Common myeloid progenitor, CD34-positive (primary cell): ENCODE data around the gene LCN6.
"Not testable (repeated sequence)": the region's sequence is repeated elsewhere in the genome, so short reads cannot be mapped to it uniquely, and the experiment has no call there.

Source experiments
- CTCF ChIA-PET: fragments of 350-600 bp; sonication (Branson Sonifier 250); formaldehyde crosslinking; loops from one replicate; lab custom pipeline; 2021; ENCODE audit warnings: antibody characterized with exemption; lab: Charles Lee
- POLR2A ChIA-PET: fragments of 350-600 bp; sonication (Branson Sonifier 250); formaldehyde crosslinking; loops from one replicate; lab custom pipeline; 2021; ENCODE audit warnings: antibody characterized with exemption; lab: Charles Lee
- DNase-seq, 3 donors: peaks; one replicate each; pipeline versions ENCODE4 v3.0.0 to v3.0.0-alpha.2; 2013
- H3K27ac ChIP-seq, 2 experiments: 1 replicate in 1 of 2; 2 replicates in 1 of 2; pipeline ENCODE4 v1.7.0; 2013; ENCODE audit warnings: inconsistent platforms in 2 of 2, low read length in 2 of 2, mild to moderate bottlenecking in 2 of 2, low read depth in 1 of 2, moderate library complexity in 1 of 2; ENCODE audit not compliant: severe bottlenecking in 2 of 2, insufficient read depth in 1 of 2, poor library complexity in 1 of 2
- H3K27me3 ChIP-seq, 5 experiments: replicated peaks in 2 of 5; 1 replicate in 3 of 5; 2 replicates in 2 of 5; pipeline versions ENCODE4 v1.6.1 to v1.7.0; 2013; ENCODE audit warnings: low read length in 4 of 5, mild to moderate bottlenecking in 2 of 5, moderate library complexity in 2 of 5, inconsistent platforms in 1 of 5; ENCODE audit not compliant: insufficient read depth in 5 of 5, control insufficient read depth in 4 of 5
- H3K36me3 ChIP-seq, 4 experiments: 1 replicate in 2 of 4; 2 replicates in 2 of 4; pipeline versions ENCODE4 v1.6.1 to v1.7.0; 2013; ENCODE audit warnings: low read length in 3 of 4, control low read depth in 1 of 4, mild to moderate bottlenecking in 1 of 4; ENCODE audit not compliant: control insufficient read depth in 4 of 4, insufficient read depth in 4 of 4
- H3K4me1 ChIP-seq, 4 experiments: 1 replicate in 3 of 4; 2 replicates in 1 of 4; pipeline versions ENCODE4 v1.6.1 to v1.7.1; 2013; ENCODE audit warnings: low read length in 3 of 4, mild to moderate bottlenecking in 3 of 4, control low read depth in 1 of 4, inconsistent platforms in 1 of 4, moderate library complexity in 1 of 4; ENCODE audit not compliant: control insufficient read depth in 4 of 4, insufficient read depth in 4 of 4; ENCODE audit errors: control extremely low read depth in 1 of 4
- H3K4me3 ChIP-seq, 7 experiments: 1 replicate in 4 of 7; 2 replicates in 3 of 7; pipeline versions ENCODE4 v1.5.1 to v1.7.0; 2013; ENCODE audit warnings: mild to moderate bottlenecking in 7 of 7, low read length in 6 of 7, moderate library complexity in 6 of 7, inconsistent platforms in 2 of 7, low read depth in 2 of 7, control low read depth in 1 of 7; ENCODE audit not compliant: insufficient read depth in 4 of 7, control insufficient read depth in 1 of 7; ENCODE audit errors: extremely low read depth in 1 of 7
- H3K9me3 ChIP-seq, 5 experiments: 1 replicate in 4 of 5; 2 replicates in 1 of 5; pipeline versions ENCODE4 v1.6.1 to v1.7.1; 2013; ENCODE audit warnings: low read length in 4 of 5, mild to moderate bottlenecking in 2 of 5, inconsistent platforms in 1 of 5, low read depth in 1 of 5, moderate library complexity in 1 of 5; ENCODE audit not compliant: control insufficient read depth in 4 of 5, insufficient read depth in 2 of 5; ENCODE audit errors: control extremely low read depth in 1 of 5
- WGBS: methylation state at CpG from one replicate; pipeline ENCODE4 v1.1.5; 2013; ENCODE audit not compliant: insufficient coverage; 5-methylcytosine and 5-hydroxymethylcytosine counted together

LCN6 gene

DNA sequence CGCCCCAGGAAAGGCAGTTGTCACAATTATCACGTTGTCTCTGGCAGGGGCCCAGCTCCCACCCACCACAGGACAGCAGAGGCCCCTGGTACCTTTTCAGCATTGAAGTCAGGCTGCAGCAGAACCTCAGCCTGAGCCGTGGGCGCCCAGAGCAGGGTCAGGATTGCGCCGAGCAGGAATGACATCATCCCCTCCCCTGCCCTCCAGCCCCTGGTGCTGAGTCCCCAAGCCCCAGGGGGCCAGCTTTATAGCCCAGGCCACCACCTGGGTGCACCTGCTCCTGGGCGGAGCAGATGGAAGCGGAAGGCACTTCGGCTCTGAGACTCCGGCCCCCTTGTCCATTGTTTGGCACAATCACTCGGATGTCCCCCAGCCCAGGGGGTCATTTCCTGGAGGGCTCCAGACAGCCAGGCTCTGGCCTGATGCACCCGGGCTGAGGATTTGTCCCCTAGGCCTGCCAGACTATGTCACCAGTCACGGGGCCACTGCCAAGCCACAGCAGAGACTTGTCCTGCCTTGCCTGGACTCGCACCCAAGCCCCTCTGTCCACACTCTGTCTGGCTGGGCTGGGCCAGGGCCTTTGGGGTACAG, 16.1 kb upstream of the LCN6 start, which contains the start of gene LCN15:
Gene LCN15 (minus strand): TSS at position 218 of the 591 bp plus-strand sequence. CDS start 30 bp downstream, at position 188.
- CTCF ChIA-PET: interaction anchor here (0.9 to 1.6 kb wide), 7 partner anchors 8 to 37 kb away, joined by 3 to 6 read pairs (median 3); no protein-coding TSS in a partner anchor
- H3K27me3 ChIP-seq: no peaks in the 10 kb centered on the region

DNA sequence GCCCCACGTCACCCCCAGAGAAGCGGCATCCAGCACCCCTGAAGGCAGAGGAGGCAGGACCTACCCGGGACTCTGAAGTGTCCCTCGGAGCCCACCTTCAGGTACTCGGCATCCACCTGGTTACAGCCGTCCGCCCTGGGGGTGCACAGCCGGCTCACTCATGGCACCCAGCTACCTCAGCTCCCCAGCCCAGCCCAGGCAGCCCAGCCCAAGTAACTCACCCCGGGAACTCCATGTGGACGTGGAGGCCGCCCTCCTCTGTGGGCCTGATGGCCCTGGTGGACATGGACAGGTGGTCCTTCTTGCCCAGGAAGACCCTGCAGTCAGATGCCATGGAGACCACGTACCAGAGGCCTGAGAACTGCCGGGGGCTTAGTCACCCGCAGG, 15.3 kb upstream of the LCN6 start:
- H3K4me1 ChIP-seq: peaks cover 0 to 8% (median 5%) of the 10 kb centered on the region in 4 experiments
- ChIA-PET POLR2A (no interaction called here), CTCF (interaction anchor here (1.0 to 1.8 kb wide), 6 partner anchors 9 to 37 kb away, joined by 3 to 6 read pairs (median 4); no protein-coding TSS in a partner anchor)
- 89% methylated on average over 14 of the region's 14 CpGs for WGBS
- no peaks in the 10 kb centered on the region for H3K9me3 ChIP-seq
- no peak for DNase-seq
- no peak overlapping the region for H3K27ac ChIP-seq
- H3K36me3 ChIP-seq: no peaks in the 10 kb centered on the region
- H3K27me3 ChIP-seq: no peaks in the 10 kb centered on the region
- peak overlapping the region in 1 of 7 experiments; percentile 19 for H3K4me3 ChIP-seq

More for the DNA sequence above, 16.1 kb upstream of the LCN6 start, which contains the start of gene LCN15:
- POLR2A ChIA-PET: no interaction called here
- peak within 1 kb of the TSS in 2 of 7 experiments; percentile 19 to 28 for H3K4me3 ChIP-seq
- no peak within 1 kb of the TSS for H3K27ac ChIP-seq
- 91% methylated on average over 13 of the region's 14 CpGs for WGBS
- H3K36me3 ChIP-seq: no peaks in the 10 kb centered on the region
- H3K9me3 ChIP-seq: no peaks in the 10 kb centered on the region
- H3K4me1 ChIP-seq: peaks cover 0 to 8% (median 5%) of the 10 kb centered on the region in 4 experiments
- DNase-seq: no peak

DNA sequence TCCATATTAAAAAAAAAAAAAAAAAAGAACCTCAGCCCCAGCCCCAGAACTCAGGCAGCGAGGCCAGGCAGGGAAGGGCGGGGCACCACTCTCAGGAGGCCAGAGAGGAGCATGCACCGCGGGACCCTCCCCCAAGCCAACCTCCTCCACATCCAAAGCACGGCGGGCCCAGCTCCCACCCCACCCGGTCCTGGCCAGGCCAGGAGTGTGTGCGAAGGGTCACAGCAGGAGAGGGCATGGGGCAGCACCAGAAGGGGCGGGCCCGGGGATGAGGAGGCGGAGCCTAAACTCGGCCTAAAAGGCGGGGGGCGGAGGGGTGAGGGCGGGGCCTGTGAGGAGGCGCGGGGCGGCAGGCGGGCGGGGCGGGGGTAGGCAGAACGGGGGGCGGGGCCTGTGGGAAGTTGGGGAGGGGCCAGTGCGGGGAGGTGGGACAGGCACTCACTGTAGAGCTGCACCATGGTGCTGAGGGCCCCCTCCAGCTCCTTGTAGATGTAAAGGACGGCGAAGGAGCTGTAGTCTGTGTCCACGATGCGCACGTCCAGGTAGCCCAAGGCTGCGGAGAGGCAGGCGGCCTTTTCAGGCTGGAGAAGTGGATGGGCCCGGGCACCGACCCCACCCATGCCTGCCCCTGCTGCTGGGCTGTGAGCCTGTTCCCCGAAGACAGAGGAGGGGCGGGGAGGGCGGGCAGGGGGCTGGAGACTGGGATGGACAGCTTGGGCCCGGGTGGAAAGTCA, 14.8 kb upstream of the LCN6 start:
- CTCF ChIA-PET: interaction anchor here (1.1 to 1.8 kb wide), 6 partner anchors 9 to 34 kb away, joined by 3 to 6 read pairs (median 4); no protein-coding TSS in a partner anchor
- POLR2A ChIA-PET: no interaction called here
- DNase-seq: peak; percentile 75 to 84 (median 83)
- peak overlapping the region in 2 of 7 experiments; percentile 19 to 28 for H3K4me3 ChIP-seq
- no peaks in the 10 kb centered on the region for H3K36me3 ChIP-seq
- 34% methylated on average over 16 of the region's 37 CpGs for WGBS
- peaks cover 0 to 8% (median 5%) of the 10 kb centered on the region in 4 experiments for H3K4me1 ChIP-seq
- H3K27me3 ChIP-seq: no peaks in the 10 kb centered on the region
- H3K9me3 ChIP-seq: no peaks in the 10 kb centered on the region
- no peak overlapping the region for H3K27ac ChIP-seq

DNA sequence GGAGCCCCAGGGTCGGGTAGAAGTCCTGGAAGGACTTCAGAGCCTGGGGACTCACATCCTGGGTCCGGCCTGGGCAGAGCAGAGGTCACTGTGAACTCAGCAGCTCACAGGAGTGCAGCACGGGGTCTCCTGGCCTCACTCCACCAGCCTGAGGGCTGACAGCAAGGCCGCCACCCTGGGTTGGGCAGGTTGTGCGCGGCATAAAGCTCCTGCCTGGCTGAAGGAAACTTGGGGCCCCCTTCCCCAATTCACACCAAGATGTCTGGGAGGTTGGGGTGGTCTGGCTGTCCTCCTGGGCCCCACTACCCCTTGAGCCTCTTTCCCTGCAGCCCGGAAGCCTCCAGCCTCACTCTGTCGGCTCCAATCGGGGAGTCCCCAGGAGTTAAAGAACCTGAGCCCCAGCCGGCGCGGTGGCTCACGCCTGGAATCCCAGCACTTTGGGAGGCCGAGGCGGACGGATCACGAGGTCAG, 13.9 kb upstream of the LCN6 start:
- Histone ChIP-seq H3K4me1 (peaks cover 0 to 8% (median 5%) of the 10 kb centered on the region in 4 experiments), H3K4me3 (no peak overlapping the region), H3K9me3 (no peaks in the 10 kb centered on the region), H3K27ac (no peak overlapping the region), H3K36me3 (no peaks in the 10 kb centered on the region), H3K27me3 (no peaks in the 10 kb centered on the region)
- no peak for DNase-seq
- ChIA-PET POLR2A (no interaction called here), CTCF (interaction anchor here (1.1 to 4.7 kb wide), 5 partner anchors 12 to 33 kb away, joined by 3 to 22 read pairs (median 5); no protein-coding TSS in a partner anchor)
- 96% methylated on average over 11 of the region's 17 CpGs for WGBS

DNA sequence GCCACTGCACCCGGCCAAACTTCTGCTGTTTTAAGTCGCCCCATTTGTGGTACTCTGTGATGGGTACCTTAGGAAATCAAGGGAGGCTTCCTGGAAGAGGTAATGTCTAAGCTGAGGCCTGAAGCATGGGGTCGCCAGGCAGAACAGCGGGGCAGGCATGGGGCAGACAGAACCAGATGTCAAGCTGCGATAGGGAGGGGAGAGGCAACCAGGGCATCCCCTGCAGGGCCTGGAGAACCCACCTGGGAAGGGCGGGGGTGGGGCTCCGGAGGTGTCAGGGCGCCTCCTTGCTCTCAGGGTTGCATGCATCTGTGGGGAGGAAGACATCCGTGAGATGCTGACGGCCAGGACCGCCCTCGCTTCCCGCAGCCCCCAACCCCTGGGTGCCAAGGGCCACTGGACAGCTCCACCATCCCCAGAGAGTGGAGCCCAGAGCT, 13.2 kb upstream of the LCN6 start:
- no peaks in the 10 kb centered on the region for H3K27me3 ChIP-seq
- WGBS: 94% methylated on average over 13 of the region's 13 CpGs
- no peaks in the 10 kb centered on the region for H3K36me3 ChIP-seq
- ChIA-PET POLR2A (no interaction called here), CTCF (interaction anchor here (1.1 to 4.7 kb wide), 7 partner anchors 12 to 32 kb away, joined by 3 to 22 read pairs (median 4); no protein-coding TSS in a partner anchor)
- H3K4me1 ChIP-seq: peaks cover 0 to 8% (median 5%) of the 10 kb centered on the region in 4 experiments
- H3K4me3 ChIP-seq: no peak overlapping the region
- DNase-seq: no peak
- H3K9me3 ChIP-seq: no peaks in the 10 kb centered on the region
- no peak overlapping the region for H3K27ac ChIP-seq

DNA sequence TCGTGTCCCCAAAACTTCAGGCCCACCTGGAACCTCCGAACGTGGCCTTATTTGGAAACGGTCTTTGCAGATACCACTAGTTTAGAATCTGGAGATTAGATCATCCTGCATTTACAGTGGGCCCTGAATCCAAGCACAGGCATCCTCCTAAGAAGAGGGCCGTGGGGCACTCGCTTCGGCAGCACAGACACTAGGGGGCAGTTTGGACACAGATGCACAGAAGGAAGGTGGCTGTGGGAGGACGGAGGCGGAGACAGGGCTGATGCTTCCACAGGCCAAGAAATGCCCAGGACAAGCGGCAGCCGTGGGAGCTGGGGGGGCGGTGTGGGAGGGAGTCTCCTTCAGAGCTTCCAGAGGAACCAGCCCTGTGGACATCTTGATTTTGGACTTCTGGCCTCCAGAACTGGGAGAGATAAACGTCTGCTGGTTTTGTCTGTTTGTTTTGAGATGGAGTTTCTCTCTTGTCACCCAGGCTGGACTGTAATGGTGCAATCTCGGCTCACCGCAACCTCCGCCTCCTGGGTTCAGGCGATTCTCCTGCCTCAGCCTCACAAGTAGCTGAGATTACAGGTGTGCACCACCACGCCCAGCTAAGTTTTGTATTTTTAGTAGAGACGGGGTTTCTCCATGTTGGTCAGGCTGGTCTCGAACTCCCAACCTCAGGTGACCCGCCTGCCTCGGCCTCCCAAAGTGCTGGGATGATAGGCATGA, 12.7 kb upstream of the LCN6 start:
- 56% methylated on average over 17 of the region's 22 CpGs for WGBS
- POLR2A ChIA-PET, H3K27ac ChIP-seq, H3K36me3 ChIP-seq, H3K9me3 ChIP-seq, H3K27me3 ChIP-seq, H3K4me3 ChIP-seq, H3K4me1 ChIP-seq: not testable (repeated sequence)
- CTCF ChIA-PET: interaction anchor here (1.1 to 4.7 kb wide), 8 partner anchors 12 to 32 kb away, joined by 3 to 22 read pairs (median 5); no protein-coding TSS in a partner anchor
- DNase-seq: peak; percentile 71 to 74 (median 72)
